Measurements from ENCODE around the gene GRK6.

GRCh38 chr5:177380805-177381126 lies 45.7 kb upstream of the GRK6 start:
- no peak for TF ChIP-seq KLF16 (tag by site-specific recombination; IDR thresholded peaks at IDR 0.05)
- TF ChIP-seq ZNF24 (tag by site-specific recombination; IDR thresholded peaks at IDR 0.05) = no peak
- TF ChIP-seq, protein P1, sequence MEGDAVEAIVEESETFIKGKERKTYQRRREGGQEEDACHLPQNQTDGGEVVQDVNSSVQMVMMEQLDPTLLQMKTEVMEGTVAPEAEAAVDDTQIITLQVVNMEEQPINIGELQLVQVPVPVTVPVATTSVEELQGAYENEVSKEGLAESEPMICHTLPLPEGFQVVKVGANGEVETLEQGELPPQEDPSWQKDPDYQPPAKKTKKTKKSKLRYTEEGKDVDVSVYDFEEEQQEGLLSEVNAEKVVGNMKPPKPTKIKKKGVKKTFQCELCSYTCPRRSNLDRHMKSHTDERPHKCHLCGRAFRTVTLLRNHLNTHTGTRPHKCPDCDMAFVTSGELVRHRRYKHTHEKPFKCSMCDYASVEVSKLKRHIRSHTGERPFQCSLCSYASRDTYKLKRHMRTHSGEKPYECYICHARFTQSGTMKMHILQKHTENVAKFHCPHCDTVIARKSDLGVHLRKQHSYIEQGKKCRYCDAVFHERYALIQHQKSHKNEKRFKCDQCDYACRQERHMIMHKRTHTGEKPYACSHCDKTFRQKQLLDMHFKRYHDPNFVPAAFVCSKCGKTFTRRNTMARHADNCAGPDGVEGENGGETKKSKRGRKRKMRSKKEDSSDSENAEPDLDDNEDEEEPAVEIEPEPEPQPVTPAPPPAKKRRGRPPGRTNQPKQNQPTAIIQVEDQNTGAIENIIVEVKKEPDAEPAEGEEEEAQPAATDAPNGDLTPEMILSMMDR (tag by site-specific recombination; IDR thresholded peaks at IDR 0.05) = no peak
- TF ChIP-seq ZBTB26 (tag by site-specific recombination; optimal IDR thresholded peaks at IDR 0.05) = no peak
- no peak for TF ChIP-seq ZBTB7A (tag by site-specific recombination; IDR thresholded peaks at IDR 0.05; ENCODE audit: low read depth)
- no peak for TF ChIP-seq TCF7L2 (IDR thresholded peaks at IDR 0.05; ENCODE audit: borderline replicate concordance, low read depth, low read length)
- TF ChIP-seq ZNF48 (tag by site-specific recombination; IDR thresholded peaks at IDR 0.05) = no peak
- TF ChIP-seq ATF2 (tag by site-specific recombination; IDR thresholded peaks at IDR 0.05; ENCODE audit: low read depth) = no peak
- no peak for TF ChIP-seq ZNF747 (tag by site-specific recombination; IDR thresholded peaks at IDR 0.05)
